HAP-1 (cell line): ENCODE measurements around the gene IGF1R.

ENCODE experiments used
- DNase-seq, 2 experiments: peaks; one replicate each; pipeline ENCODE4 v3.0.0-alpha.2; 2016 to 2020; ENCODE audit warnings: low spot score in 2 of 2
- H3K27me3 ChIP-seq: fragments of 250-450 bp; sonication (Bioruptor Pico); 2 replicates; pipeline ENCODE4 v1.5.1; 2020; ENCODE audit warnings: low read depth, mild to moderate bottlenecking, moderate library complexity
- H3K36me3 ChIP-seq: fragments of 250-450 bp; sonication (Bioruptor Pico); replicated peaks from 2 replicates; pipeline ENCODE4 v1.5.1; 2020; ENCODE audit warnings: mild to moderate bottlenecking
- H3K4me1 ChIP-seq: fragments of 250-450 bp; sonication (Bioruptor Pico); 2 replicates; pipeline ENCODE4 v1.5.1; 2020; ENCODE audit warnings: mild to moderate bottlenecking
- H3K4me3 ChIP-seq: fragments of 250-450 bp; sonication (Bioruptor Pico); 2 replicates; pipeline ENCODE4 v1.5.1; 2020; ENCODE audit warnings: mild to moderate bottlenecking, moderate library complexity
- H3K9me3 ChIP-seq: fragments of 250-450 bp; sonication (Bioruptor Pico); 2 replicates; pipeline ENCODE4 v1.5.1; 2020; ENCODE audit warnings: mild to moderate bottlenecking, moderate library complexity
- in situ Hi-C: fragments of 300-500 bp; cut with MboI; formaldehyde crosslinking; loops from 3 replicates; pipeline ENCODE4 v1.14.3; 2020; ENCODE audit warnings: low sequenced_read_pairs, inconsistent platforms, mixed read lengths

Gene IGF1R

GRCh38 chr15:98970799-98971198 lies 322.5 kb downstream of the IGF1R start:
- in situ Hi-C loops, result no loop called here
- H3K4me3 ChIP-seq, result no peak overlapping the region
- DNase-seq, result no peak
- no peaks in the 10 kb centered on the region for H3K27me3 ChIP-seq
- no peaks in the 10 kb centered on the region for H3K36me3 ChIP-seq
- H3K4me1 ChIP-seq, result peaks cover 4% of the 10 kb centered on the region; the same call in 1 of the 2 replicates
- H3K9me3 ChIP-seq, result no peaks in the 10 kb centered on the region

DNA sequence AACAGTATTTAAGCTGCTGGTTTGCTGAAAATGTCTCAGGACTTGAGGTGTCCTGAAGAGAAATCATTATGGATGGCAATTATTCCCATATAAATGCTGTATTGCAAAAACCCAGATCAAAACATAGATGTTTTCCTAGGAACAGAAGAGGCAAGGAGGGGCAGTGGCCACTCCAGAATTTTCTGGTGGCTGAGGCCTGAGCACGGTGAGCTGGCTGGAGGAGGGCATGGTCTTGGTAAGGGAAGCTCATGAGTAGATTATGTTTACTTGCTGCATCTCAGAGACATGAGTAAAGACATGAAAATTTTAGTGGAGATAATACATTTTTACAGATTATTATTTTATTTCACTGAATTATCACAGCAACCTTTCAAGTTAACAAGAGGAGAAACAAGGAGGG lies 328.2 kb downstream of the IGF1R start:
- no peaks in the 10 kb centered on the region for H3K36me3 ChIP-seq
- H3K4me3 ChIP-seq, result no peak overlapping the region
- no peaks in the 10 kb centered on the region for H3K9me3 ChIP-seq
- no peak for DNase-seq
- in situ Hi-C loops, result no loop called here
- H3K4me1 ChIP-seq, result no peaks in the 10 kb centered on the region
- H3K27me3 ChIP-seq, result no peaks in the 10 kb centered on the region

DNA sequence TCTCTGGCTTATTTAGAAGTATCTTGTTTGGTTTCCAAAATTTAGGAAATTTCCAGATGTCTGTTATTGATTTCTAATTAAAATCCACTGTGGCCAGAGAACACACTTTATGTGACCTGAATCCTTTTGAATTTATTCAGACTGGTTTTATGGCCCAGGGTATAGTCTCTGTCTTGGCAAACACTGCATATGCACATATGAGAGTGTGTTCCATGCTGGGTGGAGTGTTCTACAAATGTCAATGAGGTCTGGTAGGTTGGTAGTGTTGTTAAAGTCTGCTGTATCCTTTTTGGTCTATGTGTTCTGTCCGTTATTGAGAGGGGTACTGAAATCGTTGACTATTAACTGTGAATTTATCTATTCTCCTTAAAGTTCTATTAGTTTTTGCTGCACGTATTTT lies 329.1 kb downstream of the IGF1R start:
- DNase-seq, result no peak
- no peaks in the 10 kb centered on the region for H3K4me1 ChIP-seq
- no peaks in the 10 kb centered on the region for H3K36me3 ChIP-seq
- in situ Hi-C loops, result no loop called here
- H3K4me3 ChIP-seq, result no peak overlapping the region
- H3K27me3 ChIP-seq, result no peaks in the 10 kb centered on the region
- no peaks in the 10 kb centered on the region for H3K9me3 ChIP-seq

- in situ Hi-C loops, result no loop called here
- Histone ChIP-seq H3K36me3 (no peaks in the 10 kb centered on the region), H3K4me3 (no peak overlapping the region), H3K9me3 (no peaks in the 10 kb centered on the region), H3K27me3 (no peaks in the 10 kb centered on the region), H3K4me1 (peaks cover under 1% of the 10 kb centered on the region)
- no peak for DNase-seq
Measured at GRCh38 chr15:98978153-98978552, 329.8 kb downstream of the IGF1R start.

DNA sequence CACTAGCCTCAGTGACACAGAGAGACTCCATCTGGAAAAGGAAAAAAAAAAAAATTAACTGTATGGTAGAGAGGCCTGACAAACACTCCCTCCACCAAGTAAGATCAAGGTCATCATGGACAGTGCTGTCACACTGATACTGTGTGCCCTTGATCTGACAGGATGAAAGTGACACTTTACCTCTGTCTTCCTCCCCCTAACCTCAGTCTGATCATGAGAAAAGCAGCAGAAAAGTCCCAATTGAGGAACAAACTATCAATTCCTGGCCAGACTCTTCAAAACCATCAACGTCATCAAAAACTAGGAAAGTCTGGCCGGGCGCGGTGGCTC lies 332.5 kb downstream of the IGF1R start:
- H3K36me3 ChIP-seq, result no peaks in the 10 kb centered on the region
- in situ Hi-C loops, result no loop called here
- H3K27me3 ChIP-seq, result no peaks in the 10 kb centered on the region
- peaks cover 5% of the 10 kb centered on the region for H3K4me1 ChIP-seq
- 0 out of 2 replicates have a peak, but pooled peaks cover 2% of the 10 kb centered on the region for H3K9me3 ChIP-seq
- no peak for DNase-seq
- H3K4me3 ChIP-seq, result no peak overlapping the region

- Histone ChIP-seq H3K9me3 (peaks cover 11% of the 10 kb centered on the region), H3K36me3 (no peaks in the 10 kb centered on the region), H3K27me3 (no peaks in the 10 kb centered on the region), H3K4me3 (no peak overlapping the region), H3K4me1 (peaks cover 5% of the 10 kb centered on the region)
- in situ Hi-C loops, result no loop called here
- no peak for DNase-seq
Measured at GRCh38 chr15:98981851-98982722, 333.7 kb downstream of the IGF1R start.

DNA sequence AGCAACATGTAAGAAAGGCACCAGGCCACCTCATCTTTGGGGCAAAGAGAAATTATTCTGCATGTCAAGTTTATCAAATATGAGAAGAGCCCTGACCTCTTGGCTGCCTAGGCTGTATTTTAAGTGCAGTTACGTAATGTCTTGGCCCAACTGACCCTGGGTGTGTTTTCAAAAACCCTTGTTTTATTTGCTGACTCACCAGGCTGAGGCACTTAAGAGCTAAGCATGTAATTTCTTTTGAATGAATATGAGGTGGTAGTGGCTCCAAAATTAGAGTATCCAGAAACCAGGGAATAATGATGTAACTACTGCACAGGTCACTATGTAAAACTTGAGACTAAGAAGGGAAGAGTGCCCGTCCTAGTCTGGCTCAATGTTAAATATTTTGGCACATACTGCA lies 335.0 kb downstream of the IGF1R start:
- no peak for DNase-seq
- H3K27me3 ChIP-seq, result no peaks in the 10 kb centered on the region
- H3K9me3 ChIP-seq, result peaks cover 11% of the 10 kb centered on the region
- no peaks in the 10 kb centered on the region for H3K36me3 ChIP-seq
- in situ Hi-C loops, result no loop called here
- peaks cover 5% of the 10 kb centered on the region for H3K4me1 ChIP-seq
- no peak overlapping the region for H3K4me3 ChIP-seq

DNA sequence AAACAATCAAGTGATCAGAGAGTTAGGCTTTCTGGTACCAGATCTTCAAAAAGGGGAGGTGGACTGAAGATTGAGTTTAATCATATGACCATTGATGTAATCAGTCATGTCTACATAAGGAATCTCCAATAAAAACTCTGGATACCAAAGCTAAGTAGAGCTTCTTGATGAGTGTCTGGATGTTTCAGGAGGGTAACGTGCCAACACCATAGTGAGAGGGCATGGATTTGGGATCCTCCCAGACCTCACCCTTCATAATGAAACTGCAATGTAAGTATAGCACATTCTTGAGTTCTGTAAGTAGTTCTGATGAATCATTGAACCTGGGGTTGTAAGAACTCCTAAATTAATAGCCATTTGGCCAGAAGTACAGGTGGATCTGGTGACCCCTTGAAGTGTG lies 337.9 kb downstream of the IGF1R start:
- no peak overlapping the region for H3K4me3 ChIP-seq
- DNase-seq, result no peak
- H3K27me3 ChIP-seq, result no peaks in the 10 kb centered on the region
- H3K9me3 ChIP-seq, result peaks cover 11% of the 10 kb centered on the region
- in situ Hi-C loops, result no loop called here
- peaks cover 5% of the 10 kb centered on the region for H3K4me1 ChIP-seq
- H3K36me3 ChIP-seq, result no peaks in the 10 kb centered on the region

DNA sequence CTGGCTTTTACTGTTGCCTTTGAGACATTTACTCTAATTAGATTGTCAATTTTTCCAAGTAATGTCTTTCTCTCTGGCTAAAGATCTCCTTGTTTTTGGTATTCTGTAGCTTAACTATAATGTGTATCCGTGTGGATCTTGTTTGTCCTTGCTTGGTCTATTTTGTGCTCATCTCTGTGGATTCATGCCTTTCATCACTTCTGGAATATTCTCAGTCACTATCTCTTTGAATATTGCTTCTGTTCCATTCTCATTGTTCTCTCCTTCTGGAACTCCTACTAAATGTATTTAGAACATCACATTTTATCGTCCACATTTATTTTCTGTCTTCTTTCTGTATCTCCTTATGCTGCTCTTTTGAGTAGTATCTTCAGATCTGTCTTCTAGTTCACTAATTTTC lies 346.6 kb downstream of the IGF1R start:
- Histone ChIP-seq H3K36me3 (no peaks in the 10 kb centered on the region), H3K27me3 (no peaks in the 10 kb centered on the region), H3K4me3 (no peak overlapping the region), H3K4me1 (no peaks in the 10 kb centered on the region), H3K9me3 (no peaks in the 10 kb centered on the region)
- no peak for DNase-seq
- in situ Hi-C loops, result no loop called here

DNA sequence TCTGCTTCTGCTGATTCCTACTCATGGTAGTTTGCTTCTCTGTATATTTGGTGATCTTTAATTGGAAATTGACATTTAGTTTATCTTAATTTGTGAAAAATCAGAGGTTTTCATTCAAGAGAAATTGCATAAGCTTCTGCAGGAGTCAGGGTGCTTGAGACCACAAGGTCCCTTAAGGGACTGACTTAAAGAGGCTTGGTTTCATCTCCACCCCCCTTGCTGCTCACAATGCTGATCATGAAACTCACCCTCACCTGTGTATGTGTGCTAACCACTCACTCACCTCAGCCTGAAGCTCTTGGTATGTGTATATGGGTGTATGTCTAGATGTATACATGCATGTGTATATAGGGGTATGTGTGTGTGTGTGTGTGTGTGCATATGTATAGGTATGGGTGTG lies 347.8 kb downstream of the IGF1R start:
- in situ Hi-C loops, result no loop called here
- no peaks in the 10 kb centered on the region for H3K36me3 ChIP-seq
- H3K27me3 ChIP-seq, result no peaks in the 10 kb centered on the region
- no peak for DNase-seq
- H3K4me1 ChIP-seq, result no peaks in the 10 kb centered on the region
- no peak overlapping the region for H3K4me3 ChIP-seq
- no peaks in the 10 kb centered on the region for H3K9me3 ChIP-seq

- Histone ChIP-seq H3K9me3 (no peaks in the 10 kb centered on the region), H3K36me3 (no peaks in the 10 kb centered on the region), H3K4me3 (no peak overlapping the region), H3K4me1 (no peaks in the 10 kb centered on the region), H3K27me3 (no peaks in the 10 kb centered on the region)
- in situ Hi-C loops, result no loop called here
- no peak for DNase-seq
Measured at GRCh38 chr15:98996624-98997023, 348.3 kb downstream of the IGF1R start.

GRCh38 chr15:98997312-98997711 lies 349.0 kb downstream of the IGF1R start:
- Histone ChIP-seq H3K27me3 (no peaks in the 10 kb centered on the region), H3K4me3 (no peak overlapping the region), H3K36me3 (no peaks in the 10 kb centered on the region), H3K4me1 (no peaks in the 10 kb centered on the region), H3K9me3 (no peaks in the 10 kb centered on the region)
- DNase-seq, result no peak
- in situ Hi-C loops, result no loop called here

DNA sequence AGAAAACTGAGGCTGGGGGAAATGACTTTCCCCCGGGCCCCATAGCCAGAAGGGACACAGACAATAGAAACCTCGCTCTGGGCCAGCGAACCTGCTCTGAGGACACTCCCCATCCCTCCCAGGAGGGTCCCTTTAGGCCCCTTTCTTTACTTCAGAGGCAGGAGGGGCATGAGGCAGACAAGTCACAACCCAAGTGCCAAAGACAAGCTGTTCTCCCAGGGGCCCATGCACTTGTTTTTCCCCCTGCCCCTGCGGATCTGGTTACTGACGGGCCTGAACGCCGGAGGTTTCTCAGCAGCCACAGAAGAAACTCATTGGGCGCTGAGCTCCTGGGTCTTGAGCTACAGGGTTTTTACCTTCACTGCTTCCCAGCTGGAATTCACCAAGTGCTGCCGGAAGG lies 349.4 kb downstream of the IGF1R start:
- H3K4me1 ChIP-seq, result no peaks in the 10 kb centered on the region
- in situ Hi-C loops, result no loop called here
- no peaks in the 10 kb centered on the region for H3K9me3 ChIP-seq
- no peaks in the 10 kb centered on the region for H3K36me3 ChIP-seq
- no peak for DNase-seq
- H3K4me3 ChIP-seq, result no peak overlapping the region
- H3K27me3 ChIP-seq, result no peaks in the 10 kb centered on the region

GRCh38 chr15:98998279-98998678 lies 349.9 kb downstream of the IGF1R start:
- in situ Hi-C loops, result no loop called here
- Histone ChIP-seq H3K4me3 (no peak overlapping the region), H3K9me3 (no peaks in the 10 kb centered on the region), H3K4me1 (no peaks in the 10 kb centered on the region), H3K36me3 (no peaks in the 10 kb centered on the region), H3K27me3 (no peaks in the 10 kb centered on the region)
- DNase-seq, result no peak

DNA sequence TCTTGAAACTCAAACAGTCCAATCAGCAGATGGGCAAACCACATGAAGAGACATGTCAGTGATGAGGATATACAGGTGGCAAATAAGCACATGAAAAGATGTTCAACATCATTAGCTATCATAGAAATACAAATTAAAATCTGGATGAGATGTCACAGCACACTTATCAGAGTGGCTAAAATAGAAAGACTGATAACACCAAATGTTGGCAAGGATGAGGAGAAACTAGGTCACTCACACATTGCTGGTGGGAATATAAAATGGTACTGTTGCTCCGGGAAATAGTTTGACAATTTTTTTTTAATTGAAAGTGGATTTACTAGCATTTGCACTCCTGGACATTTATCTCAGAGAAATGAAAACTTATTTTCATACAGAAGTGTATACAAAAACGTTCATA lies 350.9 kb downstream of the IGF1R start:
- in situ Hi-C loops, result no loop called here
- H3K9me3 ChIP-seq, result no peaks in the 10 kb centered on the region
- no peaks in the 10 kb centered on the region for H3K36me3 ChIP-seq
- H3K4me1 ChIP-seq, result no peaks in the 10 kb centered on the region
- no peak for DNase-seq
- no peaks in the 10 kb centered on the region for H3K27me3 ChIP-seq
- H3K4me3 ChIP-seq, result no peak overlapping the region
